ENCODE measurements around the gene CYB561D1. TPM values are rescaled to one million over a fixed set of nuclear protein-coding genes. Genes with fewer than 3 reads are reported as not detected.
"Not testable (repeated sequence)": the region's sequence is repeated elsewhere in the genome, so short reads cannot be mapped to it uniquely, and the experiment has no call there.

CYB561D1 gene
- 15.1 TPM for total RNA-seq
- long read RNA-seq, full-length matches to known transcripts, result 4 of 15 reads
- long read RNA-seq, partial matches to known transcripts, result 0 of 15 reads
- long read RNA-seq, other reads (novel, unspliced or antisense), result 11 of 15 reads

GRCh38 chr1:109493805-109494539, at the start of gene CYB561D1:
TSS of gene CYB561D1 (plus strand) at chr1:109494094. CDS start at chr1:109494140, 46 bp downstream.
- Histone ChIP-seq H3K9me3 (no peaks in the 10 kb centered on the region), H3K36me3 (peaks cover 41% of the 10 kb centered on the region), H3K4me1 (peaks cover 24% of the 10 kb centered on the region), H3K4me3 (peak within 1 kb of the TSS; percentile 94), H3K27me3 (ENCODE audit: low read depth) (no peaks in the 10 kb centered on the region), H3K27ac (peak within 1 kb of the TSS; percentile 81)
- peak; percentile 96 to 97 for ATAC-seq
- peak; percentile 91 for TF ChIP-seq CTCF (IDR thresholded peaks at IDR 0.05)
- peak; percentile 92 for DNase-seq
- intact Hi-C loops (cut with DNase I), result no loop called here

GRCh38 chr1:109444346-109444745, 49.5 kb upstream of the CYB561D1 start:
- no peak for TF ChIP-seq CTCF (IDR thresholded peaks at IDR 0.05)
- no peaks in the 10 kb centered on the region for H3K36me3 ChIP-seq
- H3K4me3 ChIP-seq, result no peak overlapping the region
- no peaks in the 10 kb centered on the region for H3K9me3 ChIP-seq
- no peak overlapping the region for H3K27ac ChIP-seq
- no peak for ATAC-seq
- H3K27me3 ChIP-seq (ENCODE audit: low read depth), result peaks cover 14% of the 10 kb centered on the region
- no peaks in the 10 kb centered on the region for H3K4me1 ChIP-seq
- intact Hi-C loops (cut with DNase I), result no loop called here
- DNase-seq, result no peak

GRCh38 chr1:109445949-109446695, 47.8 kb upstream of the CYB561D1 start:
- intact Hi-C loops (cut with DNase I); ATAC-seq; H3K4me3 ChIP-seq; H3K27ac ChIP-seq; H3K36me3 ChIP-seq; H3K9me3 ChIP-seq; H3K4me1 ChIP-seq; DNase-seq: not testable (repeated sequence)
- H3K27me3 ChIP-seq (ENCODE audit: low read depth), result peaks cover 14% of the 10 kb centered on the region

GRCh38 chr1:109447524-109447923, 46.4 kb upstream of the CYB561D1 start:
- H3K9me3 ChIP-seq, result no peaks in the 10 kb centered on the region
- ATAC-seq, result no peak
- no peak overlapping the region for H3K27ac ChIP-seq
- H3K4me3 ChIP-seq, result no peak overlapping the region
- H3K36me3 ChIP-seq, result no peaks in the 10 kb centered on the region
- intact Hi-C loops (cut with DNase I), result no loop called here
- TF ChIP-seq CTCF (IDR thresholded peaks at IDR 0.05), result no peak
- no peaks in the 10 kb centered on the region for H3K4me1 ChIP-seq
- H3K27me3 ChIP-seq (ENCODE audit: low read depth), result peaks cover 12% of the 10 kb centered on the region
- DNase-seq, result no peak

- no peaks in the 10 kb centered on the region for H3K4me1 ChIP-seq
- DNase-seq (no peak), ATAC-seq (no peak)
- H3K9me3 ChIP-seq, result no peaks in the 10 kb centered on the region
- H3K27ac ChIP-seq, result no peak overlapping the region
- no peaks in the 10 kb centered on the region for H3K27me3 ChIP-seq (ENCODE audit: low read depth)
- no peaks in the 10 kb centered on the region for H3K36me3 ChIP-seq
- H3K4me3 ChIP-seq, result no peak overlapping the region
- intact Hi-C loops (cut with DNase I), result no loop called here
- no peak for TF ChIP-seq CTCF (IDR thresholded peaks at IDR 0.05)
Observed at GRCh38 chr1:109454497-109455133, 39.3 kb upstream of the CYB561D1 start.

All from lower lobe of right lung (tissue), 2 donors.